ENCODE data around the gene CAB39L. TPM values are rescaled to one million over a fixed set of nuclear protein-coding genes. Genes with fewer than 3 reads are reported as not detected.
A peak's percentile ranks its signal among the peaks of the same experiment; 100 is the strongest.

CAB39L gene
- total RNA-seq, 4 donors from 2014 or later: 4.7 to 14.4 (median 8.7) TPM

DNA sequence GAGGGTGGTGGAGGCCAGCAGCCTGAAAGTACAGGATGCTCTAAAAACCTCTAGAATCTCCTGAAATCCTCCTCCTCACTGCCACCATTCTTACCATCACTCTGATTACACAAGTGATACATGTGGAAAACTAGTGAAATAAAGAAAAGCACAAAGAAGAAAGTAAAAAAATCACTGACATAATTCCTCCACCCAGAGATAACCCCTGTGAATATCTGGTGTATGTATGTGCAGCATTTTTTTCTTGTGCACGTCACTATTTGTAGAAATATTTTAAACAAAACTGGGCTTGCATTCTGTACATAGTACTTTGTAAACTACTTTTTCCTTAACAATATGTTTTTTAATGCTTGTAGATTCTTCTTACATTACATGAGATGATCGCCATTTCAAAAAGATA, 122.9 kb downstream of the CAB39L start:
- in situ Hi-C loops (cut with MboI; ENCODE audit: low sequenced_read_pairs in 4 of 4): no loop called here
- no peak overlapping the region for H3K4me3 ChIP-seq
- intact Hi-C loops (cut with DNase I; ENCODE audit: low total_unique reads): no loop called here
- DNase-seq (no peak), ATAC-seq (no peak)
- peaks cover under 1 to 5% of the 10 kb centered on the region in 2 donors for H3K4me1 ChIP-seq
- TF ChIP-seq, protein P1, sequence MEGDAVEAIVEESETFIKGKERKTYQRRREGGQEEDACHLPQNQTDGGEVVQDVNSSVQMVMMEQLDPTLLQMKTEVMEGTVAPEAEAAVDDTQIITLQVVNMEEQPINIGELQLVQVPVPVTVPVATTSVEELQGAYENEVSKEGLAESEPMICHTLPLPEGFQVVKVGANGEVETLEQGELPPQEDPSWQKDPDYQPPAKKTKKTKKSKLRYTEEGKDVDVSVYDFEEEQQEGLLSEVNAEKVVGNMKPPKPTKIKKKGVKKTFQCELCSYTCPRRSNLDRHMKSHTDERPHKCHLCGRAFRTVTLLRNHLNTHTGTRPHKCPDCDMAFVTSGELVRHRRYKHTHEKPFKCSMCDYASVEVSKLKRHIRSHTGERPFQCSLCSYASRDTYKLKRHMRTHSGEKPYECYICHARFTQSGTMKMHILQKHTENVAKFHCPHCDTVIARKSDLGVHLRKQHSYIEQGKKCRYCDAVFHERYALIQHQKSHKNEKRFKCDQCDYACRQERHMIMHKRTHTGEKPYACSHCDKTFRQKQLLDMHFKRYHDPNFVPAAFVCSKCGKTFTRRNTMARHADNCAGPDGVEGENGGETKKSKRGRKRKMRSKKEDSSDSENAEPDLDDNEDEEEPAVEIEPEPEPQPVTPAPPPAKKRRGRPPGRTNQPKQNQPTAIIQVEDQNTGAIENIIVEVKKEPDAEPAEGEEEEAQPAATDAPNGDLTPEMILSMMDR (IDR thresholded peaks at IDR 0.05 in 4 of 5, conservative IDR thresholded peaks at IDR 0.05 in 1 of 5): no peak
- no peak for TF ChIP-seq POLR2A (IDR thresholded peaks at IDR 0.05)
- H3K36me3 ChIP-seq: no peaks in the 10 kb centered on the region
- H3K9me3 ChIP-seq: no peaks in the 10 kb centered on the region
- H3K27ac ChIP-seq: no peak overlapping the region
- H3K27me3 ChIP-seq: no peaks in the 10 kb centered on the region

DNA sequence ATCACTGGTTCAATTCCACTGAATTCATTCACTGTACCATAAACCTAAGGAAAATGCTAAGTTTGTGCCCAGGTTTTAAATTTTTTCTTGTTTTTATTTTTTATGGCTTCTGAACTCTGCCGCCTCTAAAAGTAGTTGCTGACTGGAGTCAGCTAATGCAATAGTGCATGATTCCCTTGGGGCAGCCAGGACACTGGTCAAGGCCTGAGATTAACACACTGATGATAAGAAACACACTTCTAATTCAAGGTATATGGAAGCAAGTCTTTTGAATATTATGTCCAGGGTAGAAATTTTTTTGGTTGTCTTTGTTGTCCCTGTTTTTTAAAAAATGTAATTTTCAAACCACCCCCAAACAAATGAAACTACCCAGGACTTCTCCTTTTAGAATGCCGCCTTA, 123.9 kb downstream of the CAB39L start:
- DNase-seq: peak in 1 of 2 donors; percentile 22

DNA sequence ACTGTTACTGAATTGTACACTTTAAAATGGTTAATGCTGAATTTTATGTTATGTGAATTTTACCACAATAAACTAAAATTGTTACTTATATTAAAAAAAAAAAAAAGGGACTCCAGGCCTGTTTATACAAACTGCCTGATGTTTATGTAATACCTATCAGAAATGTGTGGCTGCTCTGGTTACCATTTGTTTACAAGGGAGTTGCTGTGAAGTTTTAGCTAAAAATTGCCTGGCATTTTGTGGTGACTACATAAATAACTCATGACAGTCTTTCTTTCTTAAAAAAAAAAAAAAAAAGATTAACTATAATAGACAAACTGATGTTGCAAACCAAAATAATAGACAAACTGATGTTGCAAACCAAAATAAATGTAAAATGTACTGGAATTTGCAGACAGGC, 124.3 kb downstream of the CAB39L start:
- peak in 1 of 2 donors; percentile 51 for ATAC-seq
- Histone ChIP-seq H3K27ac (peak overlapping the region in 3 of 4 donors; percentile 29 to 40 (median 35)), H3K9me3 (no peaks in the 10 kb centered on the region), H3K4me3 (no peak overlapping the region), H3K36me3 (no peaks in the 10 kb centered on the region), H3K27me3 (no peaks in the 10 kb centered on the region), H3K4me1 (peaks cover 0 to 5% of the 10 kb centered on the region in 2 donors)
- intact Hi-C loops (cut with DNase I; ENCODE audit: low total_unique reads) (no loop called here), in situ Hi-C loops (cut with MboI; ENCODE audit: low sequenced_read_pairs in 4 of 4) (no loop called here)
- TF ChIP-seq POLR2A (IDR thresholded peaks at IDR 0.05): no peak
- TF ChIP-seq, protein P1 (IDR thresholded peaks at IDR 0.05 in 4 of 5, conservative IDR thresholded peaks at IDR 0.05 in 1 of 5): no peak
- no peak for DNase-seq

More for the DNA sequence above, 123.9 kb downstream of the CAB39L start:
- peak; percentile 41 to 44 for ATAC-seq
- TF ChIP-seq, protein P1 (IDR thresholded peaks at IDR 0.05 in 4 of 5, conservative IDR thresholded peaks at IDR 0.05 in 1 of 5): no peak
- no peak for TF ChIP-seq POLR2A (IDR thresholded peaks at IDR 0.05)
- intact Hi-C loops (cut with DNase I; ENCODE audit: low total_unique reads) (no loop called here), in situ Hi-C loops (cut with MboI; ENCODE audit: low sequenced_read_pairs in 4 of 4) (no loop called here)
- Histone ChIP-seq H3K27me3 (no peaks in the 10 kb centered on the region), H3K9me3 (no peaks in the 10 kb centered on the region), H3K4me1 (peaks cover 0 to 5% of the 10 kb centered on the region in 2 donors), H3K27ac (peak overlapping the region in 3 of 4 donors; percentile 29 to 40 (median 35)), H3K4me3 (no peak overlapping the region), H3K36me3 (no peaks in the 10 kb centered on the region)

DNA sequence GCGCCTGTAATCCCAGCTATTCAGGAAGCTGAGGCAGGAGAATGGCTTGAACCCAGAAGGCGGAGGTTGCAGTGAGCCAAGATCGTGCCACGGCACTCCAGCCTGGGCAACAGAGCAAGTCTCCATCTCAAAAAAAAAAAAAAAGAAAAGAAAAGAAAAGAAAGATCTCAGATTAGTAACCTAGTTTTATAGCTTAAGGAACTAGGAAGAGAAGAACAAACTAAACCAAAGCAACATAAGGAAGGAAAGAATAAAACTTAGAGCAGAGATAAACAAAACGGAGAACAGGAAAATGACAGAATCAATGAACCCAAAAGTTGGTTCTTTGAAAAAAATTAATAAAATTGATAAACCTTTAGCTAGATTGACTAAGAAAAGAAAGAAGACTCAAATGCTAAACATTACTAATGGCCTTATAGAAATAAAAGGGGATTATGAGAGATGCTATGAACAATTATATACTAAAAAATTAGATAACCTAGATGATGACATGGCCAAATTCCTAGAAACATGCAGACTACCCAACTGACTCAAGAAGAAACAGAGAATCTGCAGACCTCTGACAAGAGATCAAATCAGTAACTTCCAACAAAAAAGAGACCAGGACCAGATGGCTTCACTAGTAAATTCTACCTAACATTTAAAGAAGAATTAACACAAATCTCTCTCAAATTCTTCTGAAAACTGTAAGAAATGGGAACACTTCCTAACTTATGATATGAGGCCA, 127.9 kb downstream of the CAB39L start:
- intact Hi-C loops (cut with DNase I; ENCODE audit: low total_unique reads) (no loop called here), in situ Hi-C loops (cut with MboI; ENCODE audit: low sequenced_read_pairs in 4 of 4) (no loop called here)
- no peak overlapping the region for H3K27ac ChIP-seq

More for the DNA sequence above, 127.9 kb downstream of the CAB39L start:
- DNase-seq: no peak
- no peak overlapping the region for H3K4me3 ChIP-seq
- TF ChIP-seq POLR2A (IDR thresholded peaks at IDR 0.05): no peak
- TF ChIP-seq, protein P1 (IDR thresholded peaks at IDR 0.05 in 4 of 5, conservative IDR thresholded peaks at IDR 0.05 in 1 of 5): no peak
- H3K27me3 ChIP-seq: no peaks in the 10 kb centered on the region
- no peak for ATAC-seq
- no peaks in the 10 kb centered on the region for H3K9me3 ChIP-seq
- H3K4me1 ChIP-seq: peaks cover 0 to 5% of the 10 kb centered on the region in 2 donors
- H3K36me3 ChIP-seq: no peaks in the 10 kb centered on the region
